MM.1S (cell line): Measurements from ENCODE around the gene AFG3L2.

Source experiments
- DNase-seq: peaks from one replicate; pipeline ENCODE4 v3.0.0-alpha.2; 2015
- H2AFZ ChIP-seq: fragments of 300-600 bp; sonication (generic); 2 replicates; pipeline ENCODE4 v1.6.0; 2016; ENCODE audit warnings: antibody characterized with exemption, low read length
- H3F3A ChIP-seq: fragments of 300-600 bp; sonication (generic); 2 replicates; pipeline ENCODE4 v1.6.1; 2016; ENCODE audit warnings: mild to moderate bottlenecking, antibody characterized with exemption, low read length, moderate library complexity, mixed read lengths; ENCODE audit not compliant: insufficient read depth
- H3K27ac ChIP-seq: fragments of 300-600 bp; sonication (generic); 2 replicates; pipeline ENCODE4 v1.5.1; 2016; ENCODE audit warnings: mild to moderate bottlenecking, low read length
- H3K27me3 ChIP-seq: fragments of 300-600 bp; sonication (generic); replicated peaks from 2 replicates; pipeline ENCODE4 v1.6.0; 2016; ENCODE audit warnings: low read length; ENCODE audit not compliant: insufficient read depth
- H3K36me3 ChIP-seq: fragments of 300-600 bp; sonication (generic); replicated peaks from 2 replicates; pipeline ENCODE4 v1.6.1; 2016; ENCODE audit warnings: mild to moderate bottlenecking, low read length, mixed read lengths; ENCODE audit not compliant: insufficient read depth
- H3K4me1 ChIP-seq: fragments of 300-600 bp; sonication (generic); 2 replicates; pipeline ENCODE4 v1.6.1; 2016; ENCODE audit warnings: low read length, mixed read lengths
- H3K4me2 ChIP-seq: fragments of 300-600 bp; sonication (generic); 2 replicates; pipeline ENCODE4 v1.6.0; 2016; ENCODE audit warnings: low read depth, low read length
- H3K4me3 ChIP-seq: fragments of 300-600 bp; sonication (generic); 2 replicates; pipeline ENCODE4 v1.5.1; 2016; ENCODE audit warnings: low read length, mixed read lengths
- H3K79me2 ChIP-seq: fragments of 300-600 bp; sonication (generic); 2 replicates; pipeline ENCODE4 v1.6.1; 2016; ENCODE audit warnings: mixed run types, low read length, mixed read lengths
- H3K9ac ChIP-seq: fragments of 300-600 bp; sonication (generic); 2 replicates; pipeline ENCODE4 v1.6.1; 2016; ENCODE audit warnings: low read length, mixed read lengths
- H3K9me2 ChIP-seq: fragments of 300-600 bp; sonication (generic); replicated peaks from 2 replicates; pipeline ENCODE4 v1.6.1; 2016; ENCODE audit warnings: mild to moderate bottlenecking, low read length, mixed read lengths; ENCODE audit not compliant: insufficient read depth
- H3K9me3 ChIP-seq: fragments of 300-600 bp; sonication (generic); replicated peaks from 2 replicates; pipeline ENCODE4 v1.6.1; 2016; ENCODE audit warnings: mild to moderate bottlenecking, low read length, mixed read lengths; ENCODE audit not compliant: insufficient read depth
- H4K20me1 ChIP-seq: fragments of 300-600 bp; sonication (generic); 2 replicates; pipeline ENCODE4 v1.6.1; 2016; ENCODE audit warnings: mild to moderate bottlenecking, low read length, moderate library complexity, mixed read lengths; ENCODE audit not compliant: insufficient read depth
- EZH2 ChIP-seq: fragments of 300-600 bp; sonication (generic); optimal IDR thresholded peaks from 2 replicates; pipeline ENCODE3; 2017; ENCODE audit warnings: low read depth, mild to moderate bottlenecking, antibody characterized with exemption, low read length, mixed read lengths
- EZH2phosphoT487 ChIP-seq: fragments of 300-600 bp; sonication (generic); IDR thresholded peaks from 2 replicates; pipeline ENCODE4 v1.6.1; 2018; ENCODE audit warnings: antibody characterized with exemption, low read length
- TF ChIP-seq, protein P1 (sequence below): fragments of 300-600 bp; sonication (generic); IDR thresholded peaks from 2 replicates; pipeline ENCODE4 v1.5.1; 2016; ENCODE audit warnings: antibody characterized with exemption, low read length, mixed read lengths

AFG3L2 gene

DNA sequence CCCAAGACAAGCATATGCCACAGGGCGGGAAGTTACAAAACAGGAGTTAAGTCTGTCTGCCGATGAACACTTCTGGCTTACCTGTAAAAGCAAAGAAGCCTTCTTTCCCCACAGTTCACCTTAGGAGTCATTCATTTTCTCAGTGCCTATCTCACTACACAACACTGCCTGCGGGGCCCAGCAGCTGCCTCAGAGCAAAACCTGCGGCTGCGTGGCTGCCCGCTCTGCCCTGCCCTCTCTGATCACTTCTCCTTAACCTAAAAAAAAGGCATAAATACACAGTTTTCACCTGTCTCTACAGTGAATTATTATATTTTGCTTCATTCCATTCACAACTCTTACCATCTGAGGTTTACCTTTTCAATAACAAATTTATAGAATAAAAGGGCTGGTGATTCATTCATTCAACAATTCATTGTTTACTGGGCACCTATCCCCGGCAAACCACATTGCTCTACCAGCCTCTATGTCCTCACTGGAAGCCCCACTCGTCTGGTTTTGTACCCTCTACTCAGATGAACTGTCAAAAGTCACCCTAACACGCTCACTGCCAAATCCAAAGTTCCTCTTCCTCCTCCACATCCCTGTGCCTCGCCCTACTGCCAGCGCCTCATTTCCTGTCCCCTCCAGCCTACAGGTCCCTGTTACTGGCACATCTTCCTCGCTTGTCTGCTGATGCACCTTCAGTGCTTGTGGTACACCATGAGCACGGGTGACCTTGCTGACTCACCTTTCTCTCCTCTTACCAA lies 31.4 kb downstream of the AFG3L2 start:
- no peak for DNase-seq
- H3K4me2 ChIP-seq: no peak overlapping the region
- H3K4me3 ChIP-seq: no peak overlapping the region
- H3F3A ChIP-seq: no peaks in the 10 kb centered on the region
- no peaks in the 10 kb centered on the region for H3K79me2 ChIP-seq
- no peaks in the 10 kb centered on the region for H4K20me1 ChIP-seq
- TF ChIP-seq, protein P1, sequence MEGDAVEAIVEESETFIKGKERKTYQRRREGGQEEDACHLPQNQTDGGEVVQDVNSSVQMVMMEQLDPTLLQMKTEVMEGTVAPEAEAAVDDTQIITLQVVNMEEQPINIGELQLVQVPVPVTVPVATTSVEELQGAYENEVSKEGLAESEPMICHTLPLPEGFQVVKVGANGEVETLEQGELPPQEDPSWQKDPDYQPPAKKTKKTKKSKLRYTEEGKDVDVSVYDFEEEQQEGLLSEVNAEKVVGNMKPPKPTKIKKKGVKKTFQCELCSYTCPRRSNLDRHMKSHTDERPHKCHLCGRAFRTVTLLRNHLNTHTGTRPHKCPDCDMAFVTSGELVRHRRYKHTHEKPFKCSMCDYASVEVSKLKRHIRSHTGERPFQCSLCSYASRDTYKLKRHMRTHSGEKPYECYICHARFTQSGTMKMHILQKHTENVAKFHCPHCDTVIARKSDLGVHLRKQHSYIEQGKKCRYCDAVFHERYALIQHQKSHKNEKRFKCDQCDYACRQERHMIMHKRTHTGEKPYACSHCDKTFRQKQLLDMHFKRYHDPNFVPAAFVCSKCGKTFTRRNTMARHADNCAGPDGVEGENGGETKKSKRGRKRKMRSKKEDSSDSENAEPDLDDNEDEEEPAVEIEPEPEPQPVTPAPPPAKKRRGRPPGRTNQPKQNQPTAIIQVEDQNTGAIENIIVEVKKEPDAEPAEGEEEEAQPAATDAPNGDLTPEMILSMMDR: no peak
- TF ChIP-seq EZH2 (no peak), EZH2phosphoT487 (no peak)
- no peaks in the 10 kb centered on the region for H3K4me1 ChIP-seq
- no peaks in the 10 kb centered on the region for H3K27me3 ChIP-seq
- no peak overlapping the region for H3K27ac ChIP-seq
- peaks cover 7% of the 10 kb centered on the region for H3K36me3 ChIP-seq
- H3K9me2 ChIP-seq: no peaks in the 10 kb centered on the region
- H3K9ac ChIP-seq: no peak overlapping the region
- H2AFZ ChIP-seq: no peak overlapping the region
- H3K9me3 ChIP-seq: no peaks in the 10 kb centered on the region

DNA sequence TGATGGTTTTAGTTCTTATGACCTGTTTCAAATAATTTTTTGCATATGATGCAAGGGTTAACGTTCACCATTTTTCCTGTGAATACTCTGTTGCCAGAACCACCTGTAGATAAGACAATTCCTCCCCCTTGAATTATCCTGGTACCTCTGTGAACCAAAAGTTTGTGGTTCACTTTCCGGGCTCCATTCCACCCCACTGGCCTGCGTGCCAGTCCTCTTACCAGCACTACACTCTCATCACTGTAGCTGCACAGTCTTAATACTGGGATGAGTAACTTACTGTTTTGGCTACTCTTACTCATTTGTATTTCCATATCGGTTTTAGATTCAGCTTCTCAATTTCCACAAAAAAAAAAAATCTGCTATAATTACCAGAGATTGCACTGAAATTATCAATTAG lies 34.4 kb downstream of the AFG3L2 start:
- H3K79me2 ChIP-seq: no peaks in the 10 kb centered on the region
- H3K27ac ChIP-seq: no peak overlapping the region
- TF ChIP-seq EZH2phosphoT487: no peak
- TF ChIP-seq, protein P1: no peak
- TF ChIP-seq EZH2: no peak
- no peak for DNase-seq
- no peak overlapping the region for H3K9ac ChIP-seq
- H3K4me1 ChIP-seq: no peaks in the 10 kb centered on the region
- no peaks in the 10 kb centered on the region for H3K9me2 ChIP-seq
- H3K4me2 ChIP-seq: no peak overlapping the region
- no peak overlapping the region for H2AFZ ChIP-seq
- H3K4me3 ChIP-seq: no peak overlapping the region
- peaks cover 7% of the 10 kb centered on the region; the same call in 1 of the 2 replicates for H3K36me3 ChIP-seq
- no peaks in the 10 kb centered on the region for H3K27me3 ChIP-seq
- no peaks in the 10 kb centered on the region for H4K20me1 ChIP-seq
- H3F3A ChIP-seq: no peaks in the 10 kb centered on the region
- H3K9me3 ChIP-seq: no peaks in the 10 kb centered on the region

GRCh38 chr18:12340945-12341660 lies 35.9 kb downstream of the AFG3L2 start:
- Histone ChIP-seq H3K27me3 (no peaks in the 10 kb centered on the region), H3K4me1 (no peaks in the 10 kb centered on the region), H3K79me2 (no peaks in the 10 kb centered on the region), H4K20me1 (no peaks in the 10 kb centered on the region; the same call in 1 of the 2 replicates), H3K9ac (no peak overlapping the region), H3K9me3 (no peaks in the 10 kb centered on the region), H2AFZ (no peak overlapping the region), H3K36me3 (peaks cover 4% of the 10 kb centered on the region), H3K4me3 (no peak overlapping the region), H3K4me2 (no peak overlapping the region), H3K27ac (no peak overlapping the region), H3F3A (no peaks in the 10 kb centered on the region), H3K9me2 (no peaks in the 10 kb centered on the region)
- TF ChIP-seq EZH2: no peak
- TF ChIP-seq, protein P1: no peak
- no peak for TF ChIP-seq EZH2phosphoT487
- no peak for DNase-seq
